ENCODE results near the gene COL26A1. TPM values are rescaled to one million over a fixed set of nuclear protein-coding genes. Genes with fewer than 3 reads are reported as not detected.

The COL26A1 gene
- total RNA-seq, 4 donors from 2014 or later = not detected

GRCh38 chr7:101412976-101413375, 50.3 kb downstream of the COL26A1 start:
- no peaks in the 10 kb centered on the region for H3K9me3 ChIP-seq
- TF ChIP-seq, protein P1, sequence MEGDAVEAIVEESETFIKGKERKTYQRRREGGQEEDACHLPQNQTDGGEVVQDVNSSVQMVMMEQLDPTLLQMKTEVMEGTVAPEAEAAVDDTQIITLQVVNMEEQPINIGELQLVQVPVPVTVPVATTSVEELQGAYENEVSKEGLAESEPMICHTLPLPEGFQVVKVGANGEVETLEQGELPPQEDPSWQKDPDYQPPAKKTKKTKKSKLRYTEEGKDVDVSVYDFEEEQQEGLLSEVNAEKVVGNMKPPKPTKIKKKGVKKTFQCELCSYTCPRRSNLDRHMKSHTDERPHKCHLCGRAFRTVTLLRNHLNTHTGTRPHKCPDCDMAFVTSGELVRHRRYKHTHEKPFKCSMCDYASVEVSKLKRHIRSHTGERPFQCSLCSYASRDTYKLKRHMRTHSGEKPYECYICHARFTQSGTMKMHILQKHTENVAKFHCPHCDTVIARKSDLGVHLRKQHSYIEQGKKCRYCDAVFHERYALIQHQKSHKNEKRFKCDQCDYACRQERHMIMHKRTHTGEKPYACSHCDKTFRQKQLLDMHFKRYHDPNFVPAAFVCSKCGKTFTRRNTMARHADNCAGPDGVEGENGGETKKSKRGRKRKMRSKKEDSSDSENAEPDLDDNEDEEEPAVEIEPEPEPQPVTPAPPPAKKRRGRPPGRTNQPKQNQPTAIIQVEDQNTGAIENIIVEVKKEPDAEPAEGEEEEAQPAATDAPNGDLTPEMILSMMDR (IDR thresholded peaks at IDR 0.05 in 4 of 5, conservative IDR thresholded peaks at IDR 0.05 in 1 of 5) = no peak
- no peak for TF ChIP-seq POLR2A (IDR thresholded peaks at IDR 0.05)
- DNase-seq (no peak), ATAC-seq (no peak)
- H3K4me3 ChIP-seq = no peak overlapping the region
- in situ Hi-C loops (cut with MboI; ENCODE audit: low sequenced_read_pairs in 4 of 4) = no loop called here
- peaks cover 0 to 8% (median 0%) of the 10 kb centered on the region in 3 donors for H3K27me3 ChIP-seq
- H3K27ac ChIP-seq = no peak overlapping the region
- H3K36me3 ChIP-seq = no peaks in the 10 kb centered on the region
- no peaks in the 10 kb centered on the region for H3K4me1 ChIP-seq
- intact Hi-C loops (cut with DNase I; ENCODE audit: low total_unique reads) = no loop called here

- ATAC-seq = no peak
- Histone ChIP-seq H3K4me1 (no peaks in the 10 kb centered on the region), H3K36me3 (no peaks in the 10 kb centered on the region), H3K4me3 (no peak overlapping the region), H3K27me3 (peaks cover 0 to 7% (median 7%) of the 10 kb centered on the region in 3 donors), H3K9me3 (no peaks in the 10 kb centered on the region), H3K27ac (no peak overlapping the region)
- in situ Hi-C loops (cut with MboI; ENCODE audit: low sequenced_read_pairs in 4 of 4) (no loop called here), intact Hi-C loops (cut with DNase I; ENCODE audit: low total_unique reads) (no loop called here)
- no peak for DNase-seq
- TF ChIP-seq POLR2A (IDR thresholded peaks at IDR 0.05) = no peak
Measured at GRCh38 chr7:101418694-101419093, 56.0 kb downstream of the COL26A1 start.

- intact Hi-C loops (cut with DNase I; ENCODE audit: low total_unique reads) (no loop called here), in situ Hi-C loops (cut with MboI; ENCODE audit: low sequenced_read_pairs in 4 of 4) (no loop called here)
- H3K4me1 ChIP-seq = no peaks in the 10 kb centered on the region
- H3K36me3 ChIP-seq = no peaks in the 10 kb centered on the region
- H3K27ac ChIP-seq = no peak overlapping the region
- H3K9me3 ChIP-seq = no peaks in the 10 kb centered on the region
- DNase-seq (no peak), ATAC-seq (no peak)
- peaks cover 0 to 7% (median 7%) of the 10 kb centered on the region in 3 donors for H3K27me3 ChIP-seq
- no peak overlapping the region for H3K4me3 ChIP-seq
- no peak for TF ChIP-seq POLR2A (IDR thresholded peaks at IDR 0.05)
- TF ChIP-seq, protein P1 (IDR thresholded peaks at IDR 0.05 in 4 of 5, conservative IDR thresholded peaks at IDR 0.05 in 1 of 5) = no peak
Measured at GRCh38 chr7:101419831-101420230, 57.2 kb downstream of the COL26A1 start.

GRCh38 chr7:101420436-101420835, 57.8 kb downstream of the COL26A1 start:
- TF ChIP-seq POLR2A (IDR thresholded peaks at IDR 0.05) = no peak
- TF ChIP-seq, protein P1 (IDR thresholded peaks at IDR 0.05 in 4 of 5, conservative IDR thresholded peaks at IDR 0.05 in 1 of 5) = no peak
- no peaks in the 10 kb centered on the region for H3K4me1 ChIP-seq
- H3K27ac ChIP-seq = no peak overlapping the region
- H3K4me3 ChIP-seq = no peak overlapping the region
- DNase-seq (no peak), ATAC-seq (no peak)
- intact Hi-C loops (cut with DNase I; ENCODE audit: low total_unique reads) (no loop called here), in situ Hi-C loops (cut with MboI; ENCODE audit: low sequenced_read_pairs in 4 of 4) (no loop called here)
- no peaks in the 10 kb centered on the region for H3K36me3 ChIP-seq
- H3K9me3 ChIP-seq = no peaks in the 10 kb centered on the region
- peaks cover 0 to 7% (median 7%) of the 10 kb centered on the region in 3 donors for H3K27me3 ChIP-seq

DNA sequence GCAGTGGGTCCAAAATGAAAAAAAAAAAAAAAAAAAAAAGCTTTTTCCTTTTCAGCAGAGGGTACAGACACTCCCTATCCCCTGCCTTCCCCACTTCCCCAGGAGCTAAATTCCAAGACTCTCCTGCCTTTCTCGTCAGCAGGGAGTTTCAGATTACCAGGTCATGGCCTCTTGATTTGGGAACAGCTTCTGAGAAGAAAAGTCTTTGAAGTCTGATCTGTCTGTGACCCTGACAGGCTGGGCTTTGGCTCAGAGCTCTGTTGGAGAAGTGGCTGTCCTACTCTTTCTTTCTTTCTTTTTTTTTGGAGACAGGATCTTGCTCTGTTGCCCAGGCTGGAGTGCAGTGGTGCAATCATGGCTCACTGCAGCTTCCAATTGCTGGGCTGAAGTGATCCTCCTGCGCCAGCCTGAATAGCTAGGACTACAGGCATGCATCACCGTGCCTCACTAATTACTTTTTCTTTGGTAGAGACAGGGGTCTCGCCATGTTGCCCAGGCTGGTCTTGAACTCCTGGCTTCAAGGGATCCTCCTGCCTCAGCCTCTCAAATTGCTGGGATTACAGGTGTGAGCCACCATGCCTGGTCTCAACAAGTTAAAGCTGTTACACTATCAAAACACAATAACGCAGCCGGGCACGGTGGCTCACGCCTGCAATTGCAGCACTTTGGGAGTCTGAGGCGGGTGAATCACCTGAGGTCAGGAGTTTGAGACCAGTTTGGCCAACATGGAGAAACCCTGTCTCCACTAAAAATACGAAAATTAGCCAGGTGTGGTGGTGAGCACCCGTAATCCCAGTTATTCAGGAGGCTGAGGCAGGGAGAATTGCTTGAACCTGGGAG, 59.9 kb downstream of the COL26A1 start:
- Histone ChIP-seq H3K9me3 (no peaks in the 10 kb centered on the region), H3K4me3 (no peak overlapping the region), H3K36me3 (no peaks in the 10 kb centered on the region), H3K4me1 (no peaks in the 10 kb centered on the region), H3K27me3 (peaks cover 0 to 7% (median 7%) of the 10 kb centered on the region in 3 donors), H3K27ac (no peak overlapping the region)
- DNase-seq = no peak
- TF ChIP-seq, protein P1 (IDR thresholded peaks at IDR 0.05 in 4 of 5, conservative IDR thresholded peaks at IDR 0.05 in 1 of 5) = no peak
- no peak for TF ChIP-seq POLR2A (IDR thresholded peaks at IDR 0.05)
- in situ Hi-C loops (cut with MboI; ENCODE audit: low sequenced_read_pairs in 4 of 4) = no loop called here
- intact Hi-C loops (cut with DNase I; ENCODE audit: low total_unique reads) = no loop called here
- ATAC-seq = no peak

Data from gastrocnemius medialis (tissue), 4 donors.